ENCODE data around the gene GATAD2A. TPM values are rescaled to one million over a fixed set of nuclear protein-coding genes. Genes with fewer than 3 reads are reported as not detected.

Gene GATAD2A
- polyA plus RNA-seq, 2 donors = 13.9 to 21.0 TPM

GRCh38 chr19:19428746-19429145 is 23.3 kb downstream of the GATAD2A start:
- Histone ChIP-seq H3K36me3 (ENCODE audit: control insufficient read depth in 2 of 2, insufficient read depth in 2 of 2, low read length in 1 of 2) (no peaks in the 10 kb centered on the region), H3K27me3 (ENCODE audit: control insufficient read depth in 1 of 2, insufficient read depth in 2 of 2, low read length in 2 of 2) (no peaks in the 10 kb centered on the region), H3K9me3 (ENCODE audit: control insufficient read depth in 2 of 2, insufficient read depth in 1 of 2, low read depth in 1 of 2, low read length in 1 of 2) (no peaks in the 10 kb centered on the region), H3K4me1 (ENCODE audit: control insufficient read depth in 2 of 2, insufficient read depth in 2 of 2, low read length in 1 of 2) (peaks cover 10 to 13% of the 10 kb centered on the region in 2 donors), H3K4me3 (ENCODE audit: low read depth in 1 of 2, low read length in 2 of 2) (no peak overlapping the region), H3K27ac (ENCODE audit: low read depth in 2 of 2, low read length in 1 of 2) (no peak overlapping the region)
- WGBS, 2 donors = 57 to 80% methylated on average over 10 of the region's 10 CpGs

DNA sequence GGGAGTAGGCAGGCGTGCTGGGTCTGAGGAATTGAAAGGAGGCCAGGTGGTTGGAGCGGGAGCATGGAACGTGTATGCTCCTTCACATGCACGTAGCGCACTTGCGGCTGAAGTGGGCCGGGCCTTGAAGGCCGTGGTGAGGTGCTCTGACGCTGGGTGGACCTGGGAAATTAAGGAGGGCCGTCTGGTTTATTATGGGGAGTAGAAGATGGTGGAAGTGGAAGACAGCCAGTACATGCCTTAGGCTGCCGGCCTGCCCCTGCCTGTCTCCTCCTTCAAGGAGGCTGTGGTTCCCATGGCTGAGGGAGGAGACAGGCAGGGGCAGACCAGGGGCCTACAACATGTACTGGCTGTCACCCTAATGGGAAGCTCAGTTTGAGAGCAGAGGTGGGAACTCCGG is 23.9 kb downstream of the GATAD2A start:
- no peaks in the 10 kb centered on the region for H3K27me3 ChIP-seq (ENCODE audit: control insufficient read depth in 1 of 2, insufficient read depth in 2 of 2, low read length in 2 of 2)
- 53 to 76% methylated on average over 12 of the region's 12 CpGs for WGBS, 2 donors
- H3K4me1 ChIP-seq (ENCODE audit: control insufficient read depth in 2 of 2, insufficient read depth in 2 of 2, low read length in 1 of 2) = peaks cover 10 to 13% of the 10 kb centered on the region in 2 donors

DNA sequence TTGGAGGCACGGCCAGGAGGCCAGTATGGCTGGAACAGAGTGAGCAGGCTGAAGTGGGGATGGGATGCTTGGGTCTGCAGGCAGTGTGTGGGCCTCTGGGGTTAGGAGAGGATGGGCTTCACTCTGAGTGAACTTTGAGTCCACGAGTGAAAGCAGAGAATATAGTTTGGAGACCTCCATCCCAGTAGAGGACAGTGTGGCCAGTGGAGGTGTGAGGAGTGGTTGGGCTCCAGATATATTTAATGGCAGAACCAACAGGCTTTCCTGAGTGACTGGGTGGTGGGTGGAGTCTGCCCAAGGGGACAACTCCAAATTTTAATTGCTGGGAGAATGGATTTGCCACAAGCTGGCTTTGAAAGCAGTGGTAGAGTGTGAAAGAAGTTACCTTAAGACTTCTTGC is 27.3 kb downstream of the GATAD2A start:
- Histone ChIP-seq H3K4me3 (ENCODE audit: low read depth in 1 of 2, low read length in 2 of 2) (no peak overlapping the region), H3K4me1 (ENCODE audit: control insufficient read depth in 2 of 2, insufficient read depth in 2 of 2, low read length in 1 of 2) (peaks cover 10 to 13% of the 10 kb centered on the region in 2 donors), H3K36me3 (ENCODE audit: control insufficient read depth in 2 of 2, insufficient read depth in 2 of 2, low read length in 1 of 2) (peaks cover 0 to 3% of the 10 kb centered on the region in 2 donors), H3K9me3 (ENCODE audit: control insufficient read depth in 2 of 2, insufficient read depth in 1 of 2, low read depth in 1 of 2, low read length in 1 of 2) (no peaks in the 10 kb centered on the region), H3K27me3 (ENCODE audit: control insufficient read depth in 1 of 2, insufficient read depth in 2 of 2, low read length in 2 of 2) (no peaks in the 10 kb centered on the region), H3K27ac (ENCODE audit: low read depth in 2 of 2, low read length in 1 of 2) (no peak overlapping the region)
- 86 to 94% methylated on average over 2 of the region's 2 CpGs for WGBS, 2 donors

More for the DNA sequence above, 23.9 kb downstream of the GATAD2A start:
- H3K9me3 ChIP-seq (ENCODE audit: control insufficient read depth in 2 of 2, insufficient read depth in 1 of 2, low read depth in 1 of 2, low read length in 1 of 2) = no peaks in the 10 kb centered on the region
- H3K27ac ChIP-seq (ENCODE audit: low read depth in 2 of 2, low read length in 1 of 2) = peak overlapping the region; percentile 4 to 22
- H3K4me3 ChIP-seq (ENCODE audit: low read depth in 1 of 2, low read length in 2 of 2) = no peak overlapping the region
- H3K36me3 ChIP-seq (ENCODE audit: control insufficient read depth in 2 of 2, insufficient read depth in 2 of 2, low read length in 1 of 2) = no peaks in the 10 kb centered on the region

- H3K4me1 ChIP-seq (ENCODE audit: control insufficient read depth in 2 of 2, insufficient read depth in 2 of 2, low read length in 1 of 2) = peaks cover 7 to 14% of the 10 kb centered on the region in 2 donors
- H3K36me3 ChIP-seq (ENCODE audit: control insufficient read depth in 2 of 2, insufficient read depth in 2 of 2, low read length in 1 of 2) = peaks cover 0 to 5% of the 10 kb centered on the region in 2 donors
- H3K27ac ChIP-seq (ENCODE audit: low read depth in 2 of 2, low read length in 1 of 2) = no peak overlapping the region
- no peaks in the 10 kb centered on the region for H3K9me3 ChIP-seq (ENCODE audit: control insufficient read depth in 2 of 2, insufficient read depth in 1 of 2, low read depth in 1 of 2, low read length in 1 of 2)
- H3K4me3 ChIP-seq (ENCODE audit: low read depth in 1 of 2, low read length in 2 of 2) = no peak overlapping the region
- WGBS, 2 donors = 84 to 92% methylated on average over 3 of the region's 3 CpGs
- no peaks in the 10 kb centered on the region for H3K27me3 ChIP-seq (ENCODE audit: control insufficient read depth in 1 of 2, insufficient read depth in 2 of 2, low read length in 2 of 2)
These were observed 28.3 kb downstream of the GATAD2A start for GRCh38 chr19:19433666-19434213.

GRCh38 chr19:19434483-19435045 is 29.1 kb downstream of the GATAD2A start:
- H3K27me3 ChIP-seq (ENCODE audit: control insufficient read depth in 1 of 2, insufficient read depth in 2 of 2, low read length in 2 of 2) = no peaks in the 10 kb centered on the region
- 65 to 67% methylated on average over 8 of the region's 8 CpGs for WGBS, 2 donors
- no peak overlapping the region for H3K4me3 ChIP-seq (ENCODE audit: low read depth in 1 of 2, low read length in 2 of 2)
- H3K36me3 ChIP-seq (ENCODE audit: control insufficient read depth in 2 of 2, insufficient read depth in 2 of 2, low read length in 1 of 2) = peaks cover 0 to 5% of the 10 kb centered on the region in 2 donors
- H3K4me1 ChIP-seq (ENCODE audit: control insufficient read depth in 2 of 2, insufficient read depth in 2 of 2, low read length in 1 of 2) = peaks cover 0 to 12% of the 10 kb centered on the region in 2 donors
- H3K27ac ChIP-seq (ENCODE audit: low read depth in 2 of 2, low read length in 1 of 2) = no peak overlapping the region
- H3K9me3 ChIP-seq (ENCODE audit: control insufficient read depth in 2 of 2, insufficient read depth in 1 of 2, low read depth in 1 of 2, low read length in 1 of 2) = no peaks in the 10 kb centered on the region

- Histone ChIP-seq H3K27ac (ENCODE audit: low read depth in 2 of 2, low read length in 1 of 2) (no peak overlapping the region), H3K36me3 (ENCODE audit: control insufficient read depth in 2 of 2, insufficient read depth in 2 of 2, low read length in 1 of 2) (peaks cover 0 to 5% of the 10 kb centered on the region in 2 donors), H3K4me1 (ENCODE audit: control insufficient read depth in 2 of 2, insufficient read depth in 2 of 2, low read length in 1 of 2) (peaks cover 0 to 9% of the 10 kb centered on the region in 2 donors), H3K27me3 (ENCODE audit: control insufficient read depth in 1 of 2, insufficient read depth in 2 of 2, low read length in 2 of 2) (no peaks in the 10 kb centered on the region), H3K9me3 (ENCODE audit: control insufficient read depth in 2 of 2, insufficient read depth in 1 of 2, low read depth in 1 of 2, low read length in 1 of 2) (no peaks in the 10 kb centered on the region), H3K4me3 (ENCODE audit: low read depth in 1 of 2, low read length in 2 of 2) (no peak overlapping the region)
- WGBS, 2 donors = 89% methylated on average over 10 of the region's 10 CpGs
These were observed 30.7 kb downstream of the GATAD2A start for GRCh38 chr19:19436137-19436691.

GRCh38 chr19:19438366-19439175 is 33.1 kb downstream of the GATAD2A start:
- peaks cover 0 to 9% of the 10 kb centered on the region in 2 donors for H3K4me1 ChIP-seq (ENCODE audit: control insufficient read depth in 2 of 2, insufficient read depth in 2 of 2, low read length in 1 of 2)
- WGBS, 2 donors = 70 to 73% methylated on average over 4 of the region's 4 CpGs
- no peaks in the 10 kb centered on the region for H3K9me3 ChIP-seq (ENCODE audit: control insufficient read depth in 2 of 2, insufficient read depth in 1 of 2, low read depth in 1 of 2, low read length in 1 of 2)
- no peak overlapping the region for H3K4me3 ChIP-seq (ENCODE audit: low read depth in 1 of 2, low read length in 2 of 2)
- H3K27ac ChIP-seq (ENCODE audit: low read depth in 2 of 2, low read length in 1 of 2) = peak overlapping the region in 1 of 2 donors; percentile 70
- H3K36me3 ChIP-seq (ENCODE audit: control insufficient read depth in 2 of 2, insufficient read depth in 2 of 2, low read length in 1 of 2) = peaks cover 0 to 5% of the 10 kb centered on the region in 2 donors
- H3K27me3 ChIP-seq (ENCODE audit: control insufficient read depth in 1 of 2, insufficient read depth in 2 of 2, low read length in 2 of 2) = no peaks in the 10 kb centered on the region

DNA sequence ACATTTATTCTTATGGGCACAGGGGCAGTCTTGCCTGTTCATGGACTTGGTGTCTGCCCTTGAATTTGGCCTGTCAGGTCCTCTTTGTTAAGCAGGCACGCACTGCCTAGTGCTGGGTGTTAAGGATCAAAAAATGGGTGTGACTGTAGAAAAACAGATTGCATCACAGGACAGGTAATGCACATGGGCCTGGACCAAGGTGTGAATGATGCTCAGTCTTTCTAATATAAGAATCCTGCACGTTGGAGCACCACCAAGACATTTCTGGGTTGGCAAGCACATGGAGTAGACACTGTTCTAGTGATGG is 33.7 kb downstream of the GATAD2A start:
- Histone ChIP-seq H3K27ac (ENCODE audit: low read depth in 2 of 2, low read length in 1 of 2) (peak overlapping the region in 1 of 2 donors; percentile 70), H3K36me3 (ENCODE audit: control insufficient read depth in 2 of 2, insufficient read depth in 2 of 2, low read length in 1 of 2) (peaks cover 0 to 5% of the 10 kb centered on the region in 2 donors), H3K4me3 (ENCODE audit: low read depth in 1 of 2, low read length in 2 of 2) (no peak overlapping the region), H3K4me1 (ENCODE audit: control insufficient read depth in 2 of 2, insufficient read depth in 2 of 2, low read length in 1 of 2) (peaks cover 0 to 9% of the 10 kb centered on the region in 2 donors), H3K27me3 (ENCODE audit: control insufficient read depth in 1 of 2, insufficient read depth in 2 of 2, low read length in 2 of 2) (no peaks in the 10 kb centered on the region), H3K9me3 (ENCODE audit: control insufficient read depth in 2 of 2, insufficient read depth in 1 of 2, low read depth in 1 of 2, low read length in 1 of 2) (no peaks in the 10 kb centered on the region)
- WGBS, 2 donors = 63 to 73% methylated on average over 2 of the region's 2 CpGs

DNA sequence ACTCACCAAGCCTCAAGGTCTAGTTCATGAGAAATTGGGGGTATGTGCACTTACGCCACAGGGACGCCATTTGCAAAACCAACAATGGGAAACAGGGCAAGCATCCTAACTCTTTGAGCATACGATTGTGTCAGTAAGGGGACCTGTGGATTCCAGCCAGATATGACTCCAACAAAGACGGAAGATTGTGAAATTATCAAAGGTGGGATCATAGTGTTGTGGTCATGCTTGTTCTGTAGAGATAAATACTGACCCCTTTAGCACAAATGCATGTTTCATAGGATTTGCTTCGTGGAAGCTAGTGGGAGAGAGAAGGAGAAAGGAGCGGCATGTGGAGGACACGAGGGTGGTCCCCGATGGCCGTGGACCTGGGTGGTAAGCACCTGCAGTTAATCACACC is 37.8 kb downstream of the GATAD2A start:
- H3K27me3 ChIP-seq (ENCODE audit: control insufficient read depth in 1 of 2, insufficient read depth in 2 of 2, low read length in 2 of 2) = no peaks in the 10 kb centered on the region
- no peak overlapping the region for H3K27ac ChIP-seq (ENCODE audit: low read depth in 2 of 2, low read length in 1 of 2)
- no peaks in the 10 kb centered on the region for H3K9me3 ChIP-seq (ENCODE audit: control insufficient read depth in 2 of 2, insufficient read depth in 1 of 2, low read depth in 1 of 2, low read length in 1 of 2)
- no peaks in the 10 kb centered on the region for H3K36me3 ChIP-seq (ENCODE audit: control insufficient read depth in 2 of 2, insufficient read depth in 2 of 2, low read length in 1 of 2)
- WGBS, 2 donors = 88 to 91% methylated on average over 9 of the region's 9 CpGs
- no peak overlapping the region for H3K4me3 ChIP-seq (ENCODE audit: low read depth in 1 of 2, low read length in 2 of 2)
- H3K4me1 ChIP-seq (ENCODE audit: control insufficient read depth in 2 of 2, insufficient read depth in 2 of 2, low read length in 1 of 2) = peaks cover 0 to 13% of the 10 kb centered on the region in 2 donors

Measured in esophagus (tissue), 2 donors.